Fibroblast of villous mesenchyme (primary cell): ENCODE measurements around the gene ACMSD. TPM values are rescaled to one million over a fixed set of nuclear protein-coding genes. Genes with fewer than 3 reads are reported as not detected.

Experiments
- DNase-seq: peaks from one replicate; pipeline ENCODE4 v3.0.0-alpha.2; 2010; ENCODE audit warnings: low read depth
- H3K4me3 ChIP-seq: 2 replicates; pipeline ENCODE4 v1.5.1; 2011; ENCODE audit warnings: low read depth, mild to moderate bottlenecking, low read length
- CTCF ChIP-seq: IDR thresholded peaks from 2 replicates; pipeline ENCODE4 v1.5.1; 2012; ENCODE audit warnings: low read depth, mild to moderate bottlenecking, low read length; ENCODE audit not compliant: insufficient read depth
- total RNA-seq: library from RNA; depleted of rRNA; stranded (reverse); fragments of >200 nt; gene quantifications from 2 replicates; pipeline ENCODE4 v1.2.3, GENCODE V29; 2012

ACMSD gene
- total RNA-seq, 1 donor, result not detected

DNA sequence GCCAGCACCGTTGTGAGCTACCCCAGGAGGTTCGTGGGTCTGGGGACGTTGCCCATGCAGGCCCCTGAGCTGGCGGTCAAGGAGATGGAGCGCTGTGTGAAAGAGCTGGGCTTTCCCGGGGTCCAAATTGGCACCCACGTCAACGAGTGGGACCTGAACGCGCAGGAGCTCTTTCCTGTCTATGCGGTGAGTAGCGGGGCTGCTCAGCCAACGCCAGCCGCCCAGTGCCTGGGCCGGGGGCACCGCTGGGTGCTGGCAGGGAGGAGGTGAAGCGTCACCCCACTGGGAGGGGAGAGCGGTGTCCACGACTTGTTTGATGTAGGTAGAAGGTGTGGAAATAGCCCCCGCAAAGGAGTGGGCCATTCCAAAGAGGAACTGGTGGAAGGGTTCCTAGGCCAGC is 25.0 kb downstream of the ACMSD start:
- DNase-seq, result no peak
- no peak overlapping the region for H3K4me3 ChIP-seq

DNA sequence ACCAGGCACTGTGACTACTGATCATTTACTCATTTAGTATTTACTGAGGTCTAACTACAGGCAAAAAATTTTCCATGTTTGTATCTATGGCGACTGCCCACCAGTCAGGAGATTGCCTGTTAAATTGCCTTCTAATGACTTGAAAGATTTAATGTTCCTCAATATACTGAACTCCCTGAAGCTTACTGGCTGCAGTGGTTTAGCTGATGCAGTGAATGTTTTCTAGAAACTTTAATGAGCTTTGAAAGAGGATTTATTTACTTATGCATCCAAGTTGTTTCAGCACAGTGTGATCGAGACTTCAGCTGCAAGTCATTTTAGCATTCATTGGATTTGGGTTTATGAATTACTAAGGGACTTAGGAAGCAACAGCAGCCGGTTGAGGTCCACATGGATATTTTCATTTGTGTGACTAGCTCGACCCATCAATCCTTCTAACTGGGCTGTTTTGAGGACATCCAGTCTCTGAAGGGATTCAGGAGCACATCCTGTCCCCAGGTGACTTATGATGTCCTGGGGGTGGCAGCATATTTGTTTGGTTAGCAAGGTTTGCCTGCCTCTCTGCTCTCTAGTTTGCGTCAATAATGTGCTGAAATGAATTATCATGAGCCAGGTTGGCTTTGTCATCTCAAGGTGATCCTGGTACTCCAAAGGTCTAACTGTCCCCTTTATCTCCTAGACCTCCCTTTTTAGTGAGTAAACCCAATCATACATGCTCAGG is 26.8 kb downstream of the ACMSD start:
- no peak overlapping the region for H3K4me3 ChIP-seq
- no peak for TF ChIP-seq CTCF
- no peak for DNase-seq

More for the DNA sequence above, 25.0 kb downstream of the ACMSD start:
- TF ChIP-seq CTCF, result no peak

DNA sequence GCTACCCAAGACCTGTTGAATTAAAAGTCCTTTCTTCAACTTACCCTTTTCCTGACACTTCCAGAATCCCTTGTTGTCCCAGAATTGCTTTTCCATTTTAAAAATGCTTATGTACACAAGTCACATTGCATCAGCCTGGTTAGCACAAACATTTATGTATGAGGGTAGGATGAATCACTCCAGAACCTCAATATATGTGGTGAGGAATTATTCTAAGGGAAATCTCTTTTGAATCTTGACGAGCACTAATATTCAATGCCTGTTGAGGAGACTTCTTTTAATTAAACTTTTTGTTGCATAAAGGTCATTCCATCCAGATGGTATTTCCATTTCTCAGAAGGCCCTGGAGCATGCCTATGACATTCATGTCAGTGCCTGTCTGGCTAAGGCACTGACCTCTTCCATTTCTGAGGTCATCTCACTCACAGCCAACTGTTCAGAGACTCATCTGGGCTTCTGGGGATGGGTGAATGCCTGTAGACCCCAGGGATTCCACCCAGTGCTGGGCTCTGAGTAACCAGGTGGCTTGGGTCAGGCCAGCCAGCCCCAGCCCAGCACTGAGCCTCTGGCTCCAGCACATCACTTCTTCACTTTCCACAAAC is 28.2 kb downstream of the ACMSD start:
- H3K4me3 ChIP-seq, result no peak overlapping the region
- TF ChIP-seq CTCF, result no peak
- peak; percentile 47 for DNase-seq

GRCh38 chr2:134869946-134870736 is 31.7 kb downstream of the ACMSD start:
- H3K4me3 ChIP-seq, result no peak overlapping the region
- TF ChIP-seq CTCF, result no peak
- DNase-seq, result no peak

DNA sequence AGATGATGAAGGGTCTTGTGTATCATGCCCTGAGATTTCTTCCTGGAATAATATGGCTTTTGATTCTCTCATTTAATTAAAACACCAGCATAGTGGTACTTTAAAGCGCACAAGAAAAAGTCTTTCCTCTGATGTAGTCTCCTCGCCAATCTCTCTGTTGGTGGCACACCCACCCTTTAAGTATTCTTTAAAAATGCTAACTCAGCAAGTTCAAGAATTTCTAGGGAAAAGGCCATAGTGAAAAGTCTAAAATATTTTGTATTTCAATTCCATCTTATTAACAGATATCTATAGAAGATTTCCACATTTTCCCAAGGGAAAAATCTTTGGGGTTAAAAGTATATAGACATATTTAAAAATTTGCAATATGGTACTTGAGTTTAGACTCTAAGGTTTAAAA is 34.7 kb downstream of the ACMSD start:
- no peak for TF ChIP-seq CTCF
- no peak overlapping the region for H3K4me3 ChIP-seq
- no peak for DNase-seq

GRCh38 chr2:134875309-134875708 is 36.9 kb downstream of the ACMSD start:
- no peak for TF ChIP-seq CTCF
- peak; percentile 4 for DNase-seq

More at GRCh38 chr2:134875309-134875708, 36.9 kb downstream of the ACMSD start:
- no peak overlapping the region for H3K4me3 ChIP-seq
